RPMI8226 (cell line): ENCODE measurements around the gene KMT5C.

ENCODE experiments used
- DNase-seq: peaks from one replicate; pipeline ENCODE4 v3.0.0-alpha.2; 2015

The KMT5C gene

GRCh38 chr19:55389386-55390317 is 50.0 kb downstream of the KMT5C start:
- no peak for DNase-seq

- no peak for DNase-seq
Observed at GRCh38 chr19:55390461-55390880, 50.8 kb downstream of the KMT5C start.

- DNase-seq, result peak; percentile 34
Observed at GRCh38 chr19:55391191-55391670, 51.6 kb downstream of the KMT5C start.

GRCh38 chr19:55391702-55392615 is 52.3 kb downstream of the KMT5C start:
- no peak for DNase-seq

- no peak for DNase-seq
Observed at GRCh38 chr19:55392820-55393761, 53.4 kb downstream of the KMT5C start.
